BJ (cell line): Measurements from ENCODE around the gene POLD3. TPM values are rescaled to one million over a fixed set of nuclear protein-coding genes. Genes with fewer than 3 reads are reported as not detected.

Source experiments
- CTCF ChIA-PET: fragments of 350-600 bp; formaldehyde crosslinking; extraction: SDS; loops from one replicate; lab custom pipeline; 2021; ENCODE audit warnings: antibody characterized with exemption, inconsistent platforms; lab: Yijun Ruan, JAX
- POLR2A ChIA-PET: fragments of 300-600 bp; sonication (Branson Sonifier 250); formaldehyde crosslinking; extraction: SDS; loops from one replicate; lab custom pipeline; 2021; ENCODE audit warnings: antibody characterized with exemption; lab: Charles Lee
- DNase-seq: peaks from one replicate; pipeline ENCODE4 v3.0.0-alpha.2; 2011; ENCODE audit warnings: low read depth
- H3K27me3 ChIP-seq: 2 replicates; pipeline ENCODE4 v1.6.0; 2011; ENCODE audit warnings: low read length; ENCODE audit not compliant: control insufficient read depth, insufficient read depth
- H3K36me3 ChIP-seq: 2 replicates; pipeline ENCODE4 v1.5.1; 2011; ENCODE audit warnings: low read length; ENCODE audit not compliant: control insufficient read depth, insufficient read depth
- H3K4me3 ChIP-seq: 2 replicates; pipeline ENCODE4 v1.5.1; 2011; ENCODE audit warnings: low read depth, mild to moderate bottlenecking, control low read depth, low read length
- polyA plus RNA-seq: library from polyadenylated mRNA; depleted of rRNA; stranded (reverse); fragments of >200 nt; gene quantifications from 2 replicates; pipeline ENCODE4 v1.2.3, GENCODE V29; 2011; rRNA removed
- small RNA-seq: library from RNA; depleted of rRNA; stranded (forward); fragments of <200 nt; gene quantifications from one replicate; pipeline ENCODE3, GENCODE V24; 2012; ENCODE audit warnings: low replicate concordance, low read depth; ENCODE audit not compliant: insufficient read length
- TF ChIP-seq, protein P1 (sequence below): IDR thresholded peaks from 2 replicates; pipeline ENCODE4 v1.5.1; 2011; ENCODE audit warnings: low read depth, mild to moderate bottlenecking, control low read depth, inconsistent platforms, low read length, moderate library complexity; ENCODE audit not compliant: insufficient read depth

POLD3 gene
- polyA plus RNA-seq, 1 experiment = 11.4 TPM

DNA sequence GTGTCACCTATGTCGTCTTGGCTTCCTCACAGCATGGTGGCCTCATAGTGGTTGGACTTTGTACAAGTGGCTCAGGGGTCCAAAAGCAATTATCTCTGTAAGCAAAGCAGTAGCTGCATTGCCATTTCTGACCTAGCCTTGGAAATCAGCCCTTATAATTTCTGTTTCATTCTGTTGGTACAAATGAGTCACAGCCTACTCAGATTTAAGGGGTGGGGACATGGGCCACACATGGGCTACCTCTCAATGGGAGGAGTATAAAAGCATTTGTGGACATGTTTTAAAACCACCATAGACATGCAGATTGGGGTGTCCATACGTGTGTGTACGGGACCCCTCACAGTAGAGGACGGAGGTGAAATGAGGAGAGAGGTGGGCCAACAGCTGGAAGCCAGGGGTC lies 97.3 kb downstream of the POLD3 start:
- TF ChIP-seq, protein P1, sequence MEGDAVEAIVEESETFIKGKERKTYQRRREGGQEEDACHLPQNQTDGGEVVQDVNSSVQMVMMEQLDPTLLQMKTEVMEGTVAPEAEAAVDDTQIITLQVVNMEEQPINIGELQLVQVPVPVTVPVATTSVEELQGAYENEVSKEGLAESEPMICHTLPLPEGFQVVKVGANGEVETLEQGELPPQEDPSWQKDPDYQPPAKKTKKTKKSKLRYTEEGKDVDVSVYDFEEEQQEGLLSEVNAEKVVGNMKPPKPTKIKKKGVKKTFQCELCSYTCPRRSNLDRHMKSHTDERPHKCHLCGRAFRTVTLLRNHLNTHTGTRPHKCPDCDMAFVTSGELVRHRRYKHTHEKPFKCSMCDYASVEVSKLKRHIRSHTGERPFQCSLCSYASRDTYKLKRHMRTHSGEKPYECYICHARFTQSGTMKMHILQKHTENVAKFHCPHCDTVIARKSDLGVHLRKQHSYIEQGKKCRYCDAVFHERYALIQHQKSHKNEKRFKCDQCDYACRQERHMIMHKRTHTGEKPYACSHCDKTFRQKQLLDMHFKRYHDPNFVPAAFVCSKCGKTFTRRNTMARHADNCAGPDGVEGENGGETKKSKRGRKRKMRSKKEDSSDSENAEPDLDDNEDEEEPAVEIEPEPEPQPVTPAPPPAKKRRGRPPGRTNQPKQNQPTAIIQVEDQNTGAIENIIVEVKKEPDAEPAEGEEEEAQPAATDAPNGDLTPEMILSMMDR = no peak
- no peak overlapping the region for H3K4me3 ChIP-seq
- H3K36me3 ChIP-seq = no peaks in the 10 kb centered on the region
- ChIA-PET POLR2A (no interaction called here), CTCF (interaction anchor here (3.0 kb wide), 1 partner anchor 12 kb away, joined by 15 read pairs; no protein-coding TSS in a partner anchor)
- DNase-seq = no peak
- H3K27me3 ChIP-seq = no peaks in the 10 kb centered on the region; the same call in 1 of the 2 replicates

DNA sequence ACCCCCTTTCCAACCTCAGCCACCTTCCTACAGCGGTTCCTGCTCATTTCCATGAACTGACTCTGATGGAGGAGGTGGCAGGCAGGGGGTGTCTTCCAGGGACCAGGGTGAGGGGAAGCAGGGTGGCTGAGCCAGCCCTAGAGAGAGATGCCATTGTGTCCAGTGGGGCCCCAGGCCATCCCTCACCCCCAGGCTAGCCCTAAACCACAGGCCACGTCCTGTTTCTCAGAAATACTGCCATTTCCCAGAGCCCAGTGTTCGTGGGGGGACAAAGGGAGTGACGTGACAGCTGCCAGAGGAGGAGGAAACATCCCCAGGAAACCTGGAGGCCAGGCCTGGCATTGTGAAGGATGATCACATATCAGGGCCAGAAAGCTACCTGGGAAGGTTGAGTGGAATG lies 99.4 kb downstream of the POLD3 start:
- Histone ChIP-seq H3K36me3 (no peaks in the 10 kb centered on the region), H3K4me3 (no peak overlapping the region), H3K27me3 (no peaks in the 10 kb centered on the region; the same call in 1 of the 2 replicates)
- TF ChIP-seq, protein P1 = no peak
- CTCF ChIA-PET = interaction anchor here (0.9 to 1.9 kb wide), 3 partner anchors 9 to 34 kb away, joined by 3 to 11 read pairs (median 5); no protein-coding TSS in a partner anchor
- no peak for DNase-seq
- POLR2A ChIA-PET = no interaction called here

Small RNA genes within 50 kb of the gene (small RNA-seq; reads per million reads assigned to genes)
- gene RANP3 (not detected), gene RN7SKP297 (not detected)

Other genes with a start within 250 kb of the POLD3 start
- gene PGM2L1, start 194.1 kb upstream of the POLD3 start, polyA plus RNA-seq = 0.97 and 1.6 TPM in 2 replicates
- gene KCNE3, start 125.0 kb upstream of the POLD3 start, polyA plus RNA-seq = 0.72 and 0.94 TPM in 2 replicates
- 2.5 and 2.6 TPM in 2 replicates for gene LIPT2, start 98.9 kb upstream of the POLD3 start, polyA plus RNA-seq
- gene CHRDL2, start 138.8 kb downstream of the POLD3 start, polyA plus RNA-seq = 0.09 TPM in 1 of 2 replicates, not detected in the other
- 4.5 and 7.9 TPM in 2 replicates for gene RNF169, start 156.3 kb downstream of the POLD3 start, polyA plus RNA-seq